Mammary epithelial cell (primary cell): ENCODE measurements around the gene CRYGC.

Experiments
- EZH2 ChIP-seq: IDR thresholded peaks from 2 replicates; pipeline ENCODE4 v1.6.1; 2012; ENCODE audit warnings: low read length, inconsistent platforms, borderline replicate concordance
- TF ChIP-seq, protein P1 (sequence below), 2 donors: IDR thresholded peaks in 1 of 2; conservative IDR thresholded peaks in 1 of 2; 2 replicates each; pipeline ENCODE4 v1.5.1; 2011 to 2012; ENCODE audit warnings: inconsistent platforms in 2 of 2, low read length in 2 of 2, mild to moderate bottlenecking in 2 of 2, control low read depth in 1 of 2, low read depth in 1 of 2; ENCODE audit not compliant: insufficient read depth in 1 of 2; ENCODE audit errors: extremely low read depth in 1 of 2

DNA sequence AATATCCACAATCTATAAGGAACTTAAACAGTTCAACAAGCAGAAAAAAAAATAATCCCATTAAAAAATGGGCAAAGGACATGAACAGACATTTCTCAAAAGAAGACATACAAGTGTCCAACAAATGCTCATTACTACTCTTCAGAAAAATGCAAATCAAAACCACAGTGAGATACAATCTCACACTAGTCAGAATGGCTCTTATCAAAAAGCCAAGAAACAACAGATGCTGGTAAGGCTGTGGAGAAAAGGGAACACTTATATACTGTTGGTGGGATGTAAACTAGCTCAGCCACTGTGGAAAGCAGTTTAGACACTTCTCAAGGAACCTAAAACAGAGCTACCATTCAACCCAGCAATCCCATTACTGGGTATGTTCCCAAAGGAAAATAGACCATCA, 23.5 kb upstream of the CRYGC start:
- TF ChIP-seq, protein P1, sequence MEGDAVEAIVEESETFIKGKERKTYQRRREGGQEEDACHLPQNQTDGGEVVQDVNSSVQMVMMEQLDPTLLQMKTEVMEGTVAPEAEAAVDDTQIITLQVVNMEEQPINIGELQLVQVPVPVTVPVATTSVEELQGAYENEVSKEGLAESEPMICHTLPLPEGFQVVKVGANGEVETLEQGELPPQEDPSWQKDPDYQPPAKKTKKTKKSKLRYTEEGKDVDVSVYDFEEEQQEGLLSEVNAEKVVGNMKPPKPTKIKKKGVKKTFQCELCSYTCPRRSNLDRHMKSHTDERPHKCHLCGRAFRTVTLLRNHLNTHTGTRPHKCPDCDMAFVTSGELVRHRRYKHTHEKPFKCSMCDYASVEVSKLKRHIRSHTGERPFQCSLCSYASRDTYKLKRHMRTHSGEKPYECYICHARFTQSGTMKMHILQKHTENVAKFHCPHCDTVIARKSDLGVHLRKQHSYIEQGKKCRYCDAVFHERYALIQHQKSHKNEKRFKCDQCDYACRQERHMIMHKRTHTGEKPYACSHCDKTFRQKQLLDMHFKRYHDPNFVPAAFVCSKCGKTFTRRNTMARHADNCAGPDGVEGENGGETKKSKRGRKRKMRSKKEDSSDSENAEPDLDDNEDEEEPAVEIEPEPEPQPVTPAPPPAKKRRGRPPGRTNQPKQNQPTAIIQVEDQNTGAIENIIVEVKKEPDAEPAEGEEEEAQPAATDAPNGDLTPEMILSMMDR (conservative IDR thresholded peaks at IDR 0.05 in 1 of 2, IDR thresholded peaks at IDR 0.05 in 1 of 2; ENCODE audit: extremely low read depth in 1 of 2, insufficient read depth in 1 of 2, low read depth in 1 of 2, low read length in 2 of 2), result no peak
- TF ChIP-seq EZH2, result no peak
